GM21360 (cell line): Measurements from ENCODE around the gene UNC45B.
"Not testable (repeated sequence)": the region's sequence is repeated elsewhere in the genome, so short reads cannot be mapped to it uniquely, and the experiment has no call there.

Source experiments
- ATAC-seq: cut with Tn5 transposase; IDR thresholded peaks from one replicate; pipeline ENCODE4 v1.9.1; 2021; ENCODE audit warnings: mild to moderate bottlenecking, moderate library complexity; ENCODE audit not compliant: unreplicated experiment

Gene UNC45B

GRCh38 chr17:35147375-35147905, at the start of gene UNC45B:
UNC45B (plus strand) TSS chr17:35147817; CDS start chr17:35148264, 447 bp downstream.
- ATAC-seq, result no peak

GRCh38 chr17:35099908-35100307, 47.7 kb upstream of the UNC45B start:
- no peak for ATAC-seq

DNA sequence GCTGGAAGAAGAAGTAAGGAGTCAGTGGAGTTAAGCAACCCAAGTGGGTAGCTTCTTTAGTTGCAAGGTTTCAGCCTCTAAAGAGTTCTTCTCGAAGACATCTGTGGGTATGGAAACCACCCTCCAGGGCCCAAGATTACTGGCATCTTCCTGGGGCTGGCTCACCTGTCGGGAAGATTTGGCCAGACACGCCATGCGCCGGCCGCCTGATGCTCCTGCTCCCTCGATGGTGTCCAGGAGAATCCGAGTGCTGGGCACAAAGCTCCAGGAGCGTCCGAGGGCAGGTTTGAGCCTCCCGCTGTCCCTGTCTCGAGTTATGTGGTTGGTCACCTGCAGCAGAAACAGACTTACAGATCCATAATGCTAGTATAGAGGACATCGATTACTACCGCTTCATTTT, 46.6 kb upstream of the UNC45B start:
- ATAC-seq, result no peak

DNA sequence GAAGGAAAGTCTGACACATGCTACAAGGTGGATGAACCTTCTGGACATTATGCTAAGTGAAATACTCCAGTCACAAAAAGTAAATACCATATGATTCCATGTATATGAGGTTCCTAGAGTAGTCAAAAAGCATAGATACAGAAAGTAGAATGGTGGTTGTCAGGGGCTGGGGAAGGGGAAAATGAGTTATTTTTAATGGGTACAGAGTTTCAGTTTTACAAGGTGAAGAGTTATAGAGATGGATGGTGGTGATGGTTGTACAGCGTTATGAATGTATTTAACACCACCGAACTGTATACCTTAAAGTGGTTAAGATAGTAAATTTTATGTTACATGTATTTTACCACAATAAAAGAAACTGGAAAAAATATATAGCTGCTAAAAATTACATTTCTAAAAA, 45.9 kb upstream of the UNC45B start:
- ATAC-seq, result no peak

DNA sequence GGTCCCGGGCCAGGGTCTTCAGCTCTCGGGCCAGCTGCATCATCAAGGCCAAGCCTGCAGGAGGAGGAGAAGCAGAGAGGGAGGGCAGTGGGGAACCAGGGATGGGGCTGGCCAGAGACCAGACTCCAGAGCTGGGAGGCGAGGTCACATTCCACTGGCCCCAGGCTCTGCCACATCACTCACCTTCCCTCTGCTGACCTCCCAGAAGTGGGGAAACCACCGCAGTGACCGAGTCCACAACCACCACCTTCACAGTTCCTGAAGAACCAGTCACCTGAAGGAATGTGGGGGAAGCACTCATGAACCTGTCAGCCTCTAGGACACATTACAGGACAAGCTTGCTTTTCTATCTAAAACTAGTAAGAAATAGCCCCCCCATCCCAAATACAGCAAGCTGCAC, 44.3 kb upstream of the UNC45B start:
- no peak for ATAC-seq

DNA sequence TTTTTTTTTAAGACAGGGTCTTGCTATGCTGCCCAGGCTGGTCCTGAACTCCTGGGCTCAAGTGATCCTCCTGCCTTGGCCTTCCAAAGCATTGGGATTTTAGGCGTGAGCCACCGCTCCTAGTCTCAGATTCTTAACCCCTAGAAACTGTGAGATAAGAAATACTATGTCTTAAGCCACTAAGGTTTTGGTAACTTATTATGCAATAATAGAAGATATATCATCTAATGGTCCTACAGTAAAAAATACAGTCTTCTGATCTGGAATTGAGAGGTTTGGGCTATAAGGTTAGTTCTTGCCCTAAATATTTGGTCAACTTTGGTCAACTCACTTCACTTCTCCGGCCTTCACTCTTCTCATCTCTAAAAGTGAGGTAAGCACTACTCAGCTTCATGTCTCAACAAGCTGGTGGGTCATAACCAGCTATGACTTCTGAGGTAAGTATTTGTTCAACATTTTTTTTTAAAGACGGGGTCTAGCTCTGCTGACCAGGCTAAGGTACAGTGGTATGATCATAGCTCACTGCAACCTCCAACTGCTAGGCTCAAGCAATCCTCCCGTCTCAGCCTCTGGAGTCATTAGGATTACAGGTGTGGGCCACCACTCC, 42.7 kb upstream of the UNC45B start:
- ATAC-seq, result no peak

DNA sequence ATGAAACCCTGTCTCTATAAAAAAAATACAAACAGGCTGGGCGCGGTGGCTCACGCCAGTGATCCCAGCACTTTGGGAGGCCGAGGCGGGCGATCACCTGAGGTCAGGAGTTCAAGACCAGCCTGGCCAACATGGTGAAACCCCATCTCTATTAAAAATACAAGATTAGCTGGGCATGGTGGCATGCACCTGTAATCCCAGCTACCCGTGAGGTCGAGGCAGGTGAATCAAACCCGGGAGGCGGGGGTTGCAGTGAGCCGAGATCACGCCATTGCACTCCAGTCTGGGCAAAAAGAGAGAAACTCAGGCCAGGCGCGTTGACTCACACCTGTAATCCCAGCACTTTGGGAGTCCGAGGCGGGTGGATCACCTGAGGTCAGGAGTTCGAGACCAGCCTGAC, 36.8 kb upstream of the UNC45B start:
- not testable (repeated sequence) for ATAC-seq

DNA sequence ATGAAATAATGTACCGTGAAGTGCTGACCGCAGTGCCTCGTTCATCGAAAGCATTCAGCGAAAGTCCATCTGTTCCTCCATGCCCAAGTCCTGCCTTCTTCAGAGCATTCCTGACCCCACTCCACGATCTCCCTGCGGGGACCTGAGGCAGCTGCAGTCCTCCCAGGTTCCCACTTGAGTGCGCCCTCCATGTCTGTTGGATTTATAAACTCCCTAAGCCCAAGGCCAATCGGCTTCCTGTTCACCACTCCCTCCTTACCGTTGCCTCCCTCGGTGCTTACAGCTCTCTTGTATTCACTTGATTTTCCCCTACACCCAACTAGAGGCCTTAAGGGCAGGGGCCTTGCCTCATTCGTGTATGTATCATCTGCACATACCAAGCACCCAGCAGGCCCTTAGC, 30.8 kb upstream of the UNC45B start:
- ATAC-seq, result no peak

GRCh38 chr17:35117984-35118383, 29.6 kb upstream of the UNC45B start:
- no peak for ATAC-seq

GRCh38 chr17:35119370-35120165, 28.0 kb upstream of the UNC45B start, which contains the start of gene RAD51D:
RAD51D (minus strand) TSS chr17:35119860; CDS start chr17:35119613, 247 bp downstream.
- ATAC-seq, result peak; percentile 76

- ATAC-seq, result no peak
Measured at GRCh38 chr17:35121315-35121714, 26.3 kb upstream of the UNC45B start, which contains the start of gene FNDC8. FNDC8 (plus strand) TSS chr17:35121615; CDS start chr17:35121694, 79 bp downstream.

DNA sequence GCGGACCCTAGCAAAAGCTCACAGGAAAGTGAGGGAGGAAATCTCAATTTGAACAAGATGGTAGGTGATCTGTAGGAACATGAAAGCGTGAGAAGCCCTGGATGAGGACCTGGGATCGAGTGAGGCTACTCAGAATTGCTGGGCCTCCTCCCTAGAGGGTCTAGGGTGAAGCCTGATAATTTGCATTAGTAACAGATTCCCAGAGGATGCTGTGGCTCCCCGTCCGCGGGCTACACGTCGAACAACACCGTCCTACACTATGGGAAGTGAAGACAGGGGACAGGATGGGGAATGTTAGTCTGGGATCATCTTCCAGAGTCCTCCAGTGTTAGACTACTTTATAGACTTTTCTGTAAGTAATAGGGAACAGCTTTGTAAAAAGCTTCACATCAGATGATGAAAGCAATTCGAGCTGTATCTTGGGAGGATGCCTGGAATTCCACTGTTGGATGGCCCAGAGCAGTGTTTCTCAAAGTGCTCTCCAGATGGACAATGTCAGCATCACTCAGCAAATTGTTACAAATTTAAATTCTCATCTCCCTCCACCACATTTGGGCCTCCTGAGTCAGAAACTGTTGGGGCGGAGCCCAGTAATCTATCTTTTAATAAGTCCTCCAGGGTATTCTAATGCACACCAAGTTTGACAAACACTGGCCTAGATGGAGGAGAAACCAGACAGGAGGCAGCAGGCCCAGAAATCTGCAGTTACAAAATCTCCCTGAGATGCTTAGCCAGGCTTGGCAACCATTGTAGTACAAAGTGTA, 19.7 kb upstream of the UNC45B start:
- no peak for ATAC-seq

- no peak for ATAC-seq
Measured at GRCh38 chr17:35129154-35129972, 18.3 kb upstream of the UNC45B start.

- ATAC-seq, result no peak
Measured at GRCh38 chr17:35129973-35130351, 17.7 kb upstream of the UNC45B start.

GRCh38 chr17:35130392-35130791, 17.2 kb upstream of the UNC45B start:
- no peak for ATAC-seq

DNA sequence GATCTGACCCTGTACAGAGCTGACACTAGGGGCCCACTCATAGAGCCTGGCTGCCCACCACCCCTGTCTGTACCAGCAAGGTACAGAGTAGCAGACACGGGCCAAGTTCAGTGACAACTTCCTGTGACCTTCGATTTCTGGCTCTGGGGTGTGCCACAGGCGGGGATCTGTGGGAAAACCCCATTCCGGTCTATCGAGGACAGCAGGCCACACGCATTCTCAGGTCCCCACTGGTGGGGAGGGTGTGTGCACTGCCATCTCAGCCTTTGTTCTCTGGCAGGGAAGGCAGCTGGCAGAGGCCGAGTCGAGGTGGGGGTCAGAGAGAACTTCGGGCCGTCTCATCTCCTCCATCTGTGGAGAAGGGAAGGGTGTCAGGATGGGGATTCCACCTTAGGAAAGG, 15.5 kb upstream of the UNC45B start:
- no peak for ATAC-seq

DNA sequence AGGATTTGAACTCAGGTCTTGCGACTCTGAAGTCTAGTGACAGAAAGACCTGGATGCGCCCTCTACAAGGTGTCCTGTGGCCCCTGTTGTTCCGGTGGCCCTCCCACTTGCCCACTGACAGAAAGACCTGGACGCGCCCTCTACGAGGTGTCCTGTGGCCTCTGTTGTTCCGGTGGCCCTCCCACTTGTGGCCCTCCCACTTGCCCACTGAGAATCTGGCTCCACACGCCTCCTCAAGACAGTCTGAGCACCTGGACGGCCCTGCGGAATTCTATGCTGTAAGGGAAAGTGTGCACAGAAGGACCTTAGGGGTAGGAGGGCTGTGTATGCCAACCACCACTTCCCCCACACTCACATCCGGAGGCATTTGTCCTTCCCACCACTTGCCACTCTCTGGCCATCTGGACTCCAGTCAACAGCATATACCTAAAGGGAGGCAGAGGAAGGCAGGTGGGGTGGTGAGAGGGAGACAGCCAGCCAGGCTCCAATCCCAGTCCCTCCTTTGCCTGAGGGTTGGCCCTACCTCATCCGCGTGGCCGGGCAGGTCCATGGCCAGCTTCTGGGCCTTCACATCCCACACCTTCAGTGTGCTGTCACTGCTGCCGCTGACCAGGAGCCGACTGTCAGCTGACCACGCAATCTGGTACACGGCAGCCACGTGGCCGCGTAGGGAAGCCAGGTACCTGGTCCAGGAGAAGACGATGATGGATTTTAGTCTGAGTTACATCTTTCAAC, 14.6 kb upstream of the UNC45B start:
- ATAC-seq, result no peak

DNA sequence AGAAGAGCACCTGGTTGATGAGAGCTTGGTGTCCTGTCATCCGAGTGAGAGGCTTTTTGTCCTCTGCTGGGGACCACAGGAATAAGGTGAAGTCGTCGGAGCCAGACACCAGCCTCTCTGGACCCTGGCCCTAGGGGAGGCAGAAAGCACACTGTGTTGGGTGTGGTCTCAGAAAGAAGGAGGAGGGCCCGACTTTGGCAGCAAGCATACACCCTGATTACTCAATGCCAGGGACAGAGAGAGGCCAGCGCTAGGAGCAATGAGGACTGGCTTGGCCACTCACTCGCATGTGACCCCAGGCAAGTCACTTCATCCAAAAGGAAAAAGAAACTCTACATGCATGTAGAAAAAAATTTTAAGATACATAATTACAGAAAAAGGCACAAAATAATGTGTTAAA, 12.3 kb upstream of the UNC45B start:
- no peak for ATAC-seq

- ATAC-seq, result no peak
Measured at GRCh38 chr17:35138218-35138617, 9.4 kb upstream of the UNC45B start.
